H1 (cell line): ENCODE measurements around the gene ATOH8.

Experiments used
- CHD1 ChIP-seq: IDR thresholded peaks from 2 replicates; pipeline ENCODE4 v1.6.1; 2012; ENCODE audit warnings: low read depth, low read length, improper control_type of control experiment
- CTCF ChIP-seq, 3 experiments: IDR thresholded peaks; 1 replicate in 2 of 3; 2 replicates in 1 of 3; pipeline versions ENCODE4 v1.5.1 to v1.6.1; 2011; ENCODE audit warnings: low read length in 3 of 3, mild to moderate bottlenecking in 3 of 3, inconsistent platforms in 2 of 3, low read depth in 1 of 3, moderate library complexity in 1 of 3; ENCODE audit not compliant: insufficient read depth in 1 of 3; ENCODE audit errors: control extremely low read depth in 1 of 3
- POLR2A ChIP-seq, 2 experiments: IDR thresholded peaks; 1 replicate in 1 of 2; 2 replicates in 1 of 2; pipeline ENCODE4 v1.6.1; 2011; ENCODE audit warnings: low read depth in 2 of 2, low read length in 2 of 2, mild to moderate bottlenecking in 2 of 2; ENCODE audit errors: control extremely low read depth in 1 of 2
- USF2 ChIP-seq: IDR thresholded peaks from 2 replicates; pipeline ENCODE4 v1.6.1; 2011; ENCODE audit warnings: low read length, improper control_type of control experiment

- TF ChIP-seq POLR2A (IDR thresholded peaks at IDR 0.05; ENCODE audit: control extremely low read depth in 1 of 2, low read depth in 2 of 2, low read length in 2 of 2) (no peak), CTCF (IDR thresholded peaks at IDR 0.05; ENCODE audit: control extremely low read depth in 1 of 3, insufficient read depth in 1 of 3, low read depth in 1 of 3, low read length in 3 of 3) (no peak), CHD1 (no peak), USF2 (no peak)
Observed at GRCh38 chr2:85706063-85706462, 47.7 kb upstream of the ATOH8 start.
